Spleen (tissue), 11 donors: Measurements from ENCODE around the gene ADAM33. TPM values are rescaled to one million over a fixed set of nuclear protein-coding genes. Genes with fewer than 3 reads are reported as not detected.
A peak's percentile ranks its signal among the peaks of the same experiment; 100 is the strongest.

Source experiments
- DNase-seq: peaks from one replicate; pipeline ENCODE4 v3.0.0-alpha.2; 2020
- H3K27ac ChIP-seq, 8 donors: fragments of 200-600 bp; sonication (generic) in 7 of 8; 1 replicate in 4 of 8; 2 replicates in 4 of 8; pipeline versions ENCODE4 v1.5.0 to v1.8.0; 2016 to 2021; ENCODE audit warnings: inconsistent platforms in 4 of 8, mild to moderate bottlenecking in 4 of 8, moderate library complexity in 1 of 8
- H3K27me3 ChIP-seq, 7 donors: fragments of 200-600 bp; sonication (generic) in 6 of 7; replicated peaks in 1 of 7; 1 replicate in 4 of 7; 2 replicates in 3 of 7; pipeline versions ENCODE4 v1.5.0 to v1.8.0; 2016 to 2021; ENCODE audit warnings: inconsistent platforms in 3 of 7, mild to moderate bottlenecking in 1 of 7
- H3K36me3 ChIP-seq, 6 donors: fragments of 200-600 bp; sonication (generic) in 5 of 6; 1 replicate in 4 of 6; 2 replicates in 2 of 6; pipeline versions ENCODE4 v1.5.0 to v1.8.0; 2016 to 2021; ENCODE audit warnings: inconsistent platforms in 2 of 6
- H3K4me1 ChIP-seq, 6 donors: fragments of 200-600 bp; sonication (generic) in 5 of 6; 1 replicate in 3 of 6; 2 replicates in 3 of 6; pipeline versions ENCODE4 v1.5.0 to v1.8.0; 2016 to 2021; ENCODE audit warnings: inconsistent platforms in 3 of 6
- H3K4me3 ChIP-seq, 8 donors: fragments of 200-600 bp; sonication (generic) in 7 of 8; 1 replicate in 4 of 8; 2 replicates in 4 of 8; pipeline versions ENCODE4 v1.5.0 to v1.8.0; 2016 to 2021; ENCODE audit warnings: inconsistent platforms in 4 of 8, mild to moderate bottlenecking in 4 of 8, moderate library complexity in 2 of 8
- H3K9me3 ChIP-seq, 8 donors: fragments of 200-600 bp; sonication (generic) in 7 of 8; 1 replicate in 4 of 8; 2 replicates in 4 of 8; pipeline versions ENCODE4 v1.5.0 to v1.8.0; 2016 to 2021; ENCODE audit warnings: inconsistent platforms in 4 of 8
- CTCF ChIP-seq, 11 experiments: fragments of 200-600 bp in 7 of 11; fragments of 450-650 bp in 4 of 11; sonication (generic) in 4 of 11; IDR thresholded peaks in 8 of 11; conservative IDR thresholded peaks in 3 of 11; 1 replicate in 7 of 11; 2 replicates in 4 of 11; pipeline versions ENCODE4 v1.4.0 to v1.8.0; 2016 to 2021; ENCODE audit warnings: antibody characterized with exemption in 11 of 11, inconsistent platforms in 4 of 11, mild to moderate bottlenecking in 1 of 11
- POLR2A ChIP-seq, 3 donors: fragments of 450-650 bp; IDR thresholded peaks; one replicate each; pipeline ENCODE4 v1.5.1; 2017; ENCODE audit warnings: antibody characterized with exemption in 3 of 3, mild to moderate bottlenecking in 1 of 3
- POLR2AphosphoS5 ChIP-seq, 3 donors: sonication (generic); formaldehyde crosslinking; IDR thresholded peaks; one replicate each; pipeline ENCODE4 v1.5.1; 2017; ENCODE audit warnings: antibody characterized with exemption in 3 of 3
- WGBS, 5 donors: extraction: QIAGEN DNeasy Blood & Tissue Kit in 3 of 5; methylation state at CpG; one replicate each; pipeline versions ENCODE4 v1.1.5 to v1.1.7; 2013 to 2018; 5-methylcytosine and 5-hydroxymethylcytosine counted together
- intact Hi-C: fragments of 100-400 bp; cut with DNase I; formaldehyde crosslinking; loops from one replicate; pipeline ENCODE4 v1.15.0; 2023; ENCODE audit warnings: low total_unique reads
- polyA plus RNA-seq, 3 donors: library from polyadenylated mRNA; stranded (reverse); fragments of 200-250 nt; gene quantifications; one replicate each; pipeline ENCODE4 v1.2.1, GENCODE V29; 2013
- total RNA-seq, 7 donors: library from RNA; depleted of rRNA in 3 of 7; stranded (reverse); fragments of >200 nt in 3 of 7; fragmentation: NEBNext Ultra II Directional in 4 of 7; extraction: Animal tissue kit (Norgen Biotek cat#: 25700) in 4 of 7; gene quantifications; one replicate each; pipeline versions ENCODE4 v1.1.0 to v1.2.1, GENCODE V29; 2016 to 2021
- donor health status: healthy with polysubstance abuse.
- donor health status: DM: no; HTN: no; CAD: no; lungs with moderate emphysema.
- donor health status: DM: no; HTN: no; CAD: no.
- donor health status: Bipolar disorder and iron deficiency.
- donor health status: healthy.
- donor health status: DM: no; HTN: no; CAD: no.
- donor health status: DM: yes; HTN: yes; CAD: no.

Gene ADAM33
- total and polyA plus RNA-seq, 10 donors, result 4.0 to 31.6 (median 9.3) TPM

DNA sequence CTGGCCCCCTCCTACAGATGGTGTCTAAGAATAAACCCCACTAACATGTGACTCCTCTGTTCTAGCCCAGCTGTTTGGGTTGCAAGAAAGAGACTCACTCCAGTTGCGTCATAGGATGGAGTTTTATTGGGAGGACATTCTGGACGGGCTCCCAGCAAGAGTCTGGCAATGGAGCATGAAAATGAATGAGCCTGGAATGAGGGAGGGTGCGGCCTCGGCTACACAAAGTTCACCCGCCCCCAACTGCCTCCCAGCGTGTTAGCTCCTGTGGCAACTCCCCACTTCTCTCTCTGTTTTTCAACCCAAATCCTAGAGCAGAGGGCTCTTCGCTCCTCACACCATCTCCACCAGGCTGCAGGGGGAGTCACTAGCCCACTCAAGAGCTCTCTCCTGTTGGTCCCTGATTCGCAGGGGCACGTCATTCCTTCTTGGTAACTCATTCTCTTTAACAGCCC, 5.1 kb upstream of the ADAM33 start:
- intact Hi-C loops, result no loop called here
- H3K4me1 ChIP-seq, result peaks cover 0 to 10% (median 5%) of the 10 kb centered on the region in 6 donors
- H3K27me3 ChIP-seq, result peaks cover 0 to 20% (median 14%) of the 10 kb centered on the region in 7 donors
- 60 to 81% (median 68%) methylated on average over 9 of the region's 9 CpGs for WGBS, 5 donors
- H3K36me3 ChIP-seq, result peaks cover 0 to 10% (median 0%) of the 10 kb centered on the region in 6 donors
- H3K9me3 ChIP-seq, result no peaks in the 10 kb centered on the region
- H3K27ac ChIP-seq, result peak overlapping the region in 4 of 8 donors; percentile 4 to 63 (median 58)
- TF ChIP-seq POLR2A (IDR thresholded peaks at IDR 0.05) (no peak), CTCF (IDR thresholded peaks at IDR 0.05 in 8 of 11, conservative IDR thresholded peaks at IDR 0.05 in 3 of 11) (no peak), POLR2AphosphoS5 (IDR thresholded peaks at IDR 0.05) (peak in 2 of 3 donors; percentile 16 to 26)
- DNase-seq, result no peak
- H3K4me3 ChIP-seq, result no peak overlapping the region

DNA sequence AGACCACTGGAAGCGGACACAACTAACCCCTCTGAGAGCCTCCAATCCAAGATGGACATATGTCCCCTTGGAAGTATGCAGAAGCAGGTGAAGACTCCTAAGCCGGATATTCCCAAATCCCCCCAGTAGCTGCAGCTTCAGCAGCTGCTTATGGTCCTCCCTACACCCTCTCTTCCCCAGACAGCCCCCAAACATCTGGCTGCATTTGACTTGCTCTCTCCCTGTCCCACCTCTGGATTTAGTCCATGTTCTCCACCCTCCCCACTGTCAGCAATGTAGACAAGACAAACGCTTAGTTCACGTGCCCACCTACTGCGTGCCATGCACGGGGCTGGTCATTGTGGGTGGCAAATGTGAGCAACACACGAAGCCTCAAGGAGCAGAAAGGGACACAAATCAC, 4.6 kb upstream of the ADAM33 start:
- WGBS, 5 donors, result 80 to 85% (median 81%) methylated on average over 7 of the region's 7 CpGs
- H3K36me3 ChIP-seq, result peaks cover 0 to 6% (median 0%) of the 10 kb centered on the region in 6 donors
- peaks cover 0 to 15% (median 10%) of the 10 kb centered on the region in 6 donors for H3K4me1 ChIP-seq
- intact Hi-C loops, result no loop called here
- H3K27ac ChIP-seq, result peak overlapping the region in 4 of 8 donors; percentile 4 to 63 (median 42)
- no peak for DNase-seq
- H3K4me3 ChIP-seq, result no peak overlapping the region
- TF ChIP-seq POLR2A (IDR thresholded peaks at IDR 0.05) (no peak), POLR2AphosphoS5 (IDR thresholded peaks at IDR 0.05) (no peak), CTCF (IDR thresholded peaks at IDR 0.05 in 8 of 11, conservative IDR thresholded peaks at IDR 0.05 in 3 of 11) (no peak)
- peaks cover 0 to 25% (median 19%) of the 10 kb centered on the region in 7 donors for H3K27me3 ChIP-seq
- no peaks in the 10 kb centered on the region for H3K9me3 ChIP-seq

DNA sequence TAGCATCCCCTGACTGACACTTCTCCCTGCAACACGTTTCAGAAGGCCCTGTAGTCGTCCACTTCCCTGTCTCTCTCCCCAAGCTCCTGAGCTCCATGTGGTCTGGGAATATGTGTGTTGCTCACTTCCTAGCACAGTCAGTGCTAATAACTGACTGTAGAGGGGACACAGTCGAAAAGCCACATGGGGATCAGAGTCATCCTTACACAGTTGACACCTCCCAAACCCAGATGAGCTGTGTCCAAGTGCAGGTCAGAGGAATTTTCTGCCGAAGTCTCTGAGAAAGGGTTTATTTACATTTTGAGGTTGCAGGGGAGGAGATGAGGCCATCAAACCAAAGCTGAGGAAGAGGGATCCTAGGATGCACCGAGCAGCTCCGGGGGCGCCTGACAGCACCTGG, 3.5 kb upstream of the ADAM33 start:
- DNase-seq, result no peak
- TF ChIP-seq CTCF (IDR thresholded peaks at IDR 0.05 in 8 of 11, conservative IDR thresholded peaks at IDR 0.05 in 3 of 11), result no peak
- TF ChIP-seq POLR2A (IDR thresholded peaks at IDR 0.05), result no peak
- no peak for TF ChIP-seq POLR2AphosphoS5 (IDR thresholded peaks at IDR 0.05)
- Histone ChIP-seq H3K27ac (no peak overlapping the region), H3K36me3 (no peaks in the 10 kb centered on the region), H3K9me3 (no peaks in the 10 kb centered on the region), H3K4me3 (no peak overlapping the region), H3K27me3 (peaks cover 0 to 35% (median 24%) of the 10 kb centered on the region in 7 donors), H3K4me1 (peaks cover 0 to 24% (median 15%) of the 10 kb centered on the region in 6 donors)
- WGBS, 5 donors, result 67 to 77% (median 71%) methylated on average over 7 of the region's 7 CpGs
- intact Hi-C loops, result no loop called here

DNA sequence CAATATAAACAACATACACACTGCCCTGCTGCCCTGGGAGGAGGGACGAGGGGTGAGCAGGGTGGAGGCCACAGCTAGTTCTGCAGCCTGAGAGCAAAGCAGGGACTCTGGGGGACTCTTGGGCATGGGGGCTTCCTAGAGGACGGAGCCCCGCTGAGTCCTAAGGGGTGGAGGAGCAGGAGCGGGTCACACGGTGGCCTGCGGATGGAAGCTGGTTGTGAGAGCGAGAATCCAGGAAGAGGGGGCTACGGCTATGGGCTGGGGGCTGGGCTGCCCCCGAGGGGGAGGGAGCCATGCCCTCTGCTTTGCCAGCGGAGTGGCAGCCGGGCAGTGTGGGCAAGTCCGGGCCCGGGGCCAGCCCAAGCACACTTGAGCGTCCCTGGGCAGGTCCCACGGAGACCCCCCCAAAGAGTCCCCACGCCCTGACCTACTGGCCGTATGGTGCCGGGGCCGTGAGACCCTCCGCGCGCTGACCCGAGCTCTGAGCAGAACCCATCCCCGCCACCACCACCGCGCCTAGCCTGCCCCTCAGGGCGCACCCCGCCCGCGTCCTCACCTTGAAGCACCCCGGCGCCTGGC, 369 bp downstream of the ADAM33 start:
- no peaks in the 10 kb centered on the region for H3K36me3 ChIP-seq
- peak overlapping the region; percentile 13 to 64 (median 28) for H3K4me3 ChIP-seq
- H3K27me3 ChIP-seq, result peaks cover 0 to 64% (median 24%) of the 10 kb centered on the region in 7 donors
- intact Hi-C loops, result no loop called here
- 10 to 22% (median 19%) methylated on average over 8 to 32 of the region's 32 CpGs for WGBS, 5 donors
- H3K9me3 ChIP-seq, result no peaks in the 10 kb centered on the region
- peaks cover 0 to 45% (median 26%) of the 10 kb centered on the region in 6 donors for H3K4me1 ChIP-seq
- DNase-seq, result no peak
- TF ChIP-seq POLR2A (IDR thresholded peaks at IDR 0.05) (no peak), POLR2AphosphoS5 (IDR thresholded peaks at IDR 0.05) (no peak), CTCF (IDR thresholded peaks at IDR 0.05 in 8 of 11, conservative IDR thresholded peaks at IDR 0.05 in 3 of 11) (no peak)
- H3K27ac ChIP-seq, result peak overlapping the region in 4 of 8 donors; percentile 3 to 28 (median 16)
